ENCODE measurements around the gene FGF12. TPM values are rescaled to one million over a fixed set of nuclear protein-coding genes. Genes with fewer than 3 reads are reported as not detected.
A peak's percentile ranks its signal among the peaks of the same experiment; 100 is the strongest.

FGF12 gene
- total RNA-seq, 1 experiment from 2014 or later = 0.69 TPM

- DNase-seq (ENCODE audit: low read depth) = peak; percentile 63
Measured at GRCh38 chr3:192188218-192188835, 539.0 kb downstream of the FGF12 start.

DNA sequence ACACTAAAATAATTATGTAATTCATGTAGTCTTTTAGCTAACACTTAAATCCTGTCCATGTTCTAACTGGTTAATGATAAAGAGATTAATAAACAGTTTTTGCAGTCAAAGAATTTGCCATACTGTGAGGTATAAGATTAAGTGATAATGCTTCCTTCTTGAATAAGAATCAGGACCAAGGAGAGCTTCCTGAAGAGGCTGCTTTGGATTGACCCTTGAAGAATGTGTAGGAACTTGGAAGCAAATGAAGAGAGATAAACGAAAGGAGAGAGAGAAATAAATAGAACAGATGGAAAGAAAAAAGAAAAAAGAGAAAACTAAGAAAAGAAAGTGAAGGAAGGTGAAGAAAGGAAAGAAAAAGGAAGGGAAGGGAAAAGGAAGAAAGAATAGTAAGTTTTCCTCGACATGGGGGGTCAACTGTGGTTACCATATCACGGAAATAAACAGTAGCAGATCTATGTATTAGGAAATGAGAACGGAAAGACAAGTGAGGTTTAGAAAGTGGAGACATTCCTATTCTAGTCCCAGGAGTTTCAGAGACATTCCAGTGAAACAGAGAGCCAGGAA, 539.8 kb downstream of the FGF12 start:
- no peak for DNase-seq (ENCODE audit: low read depth)

DNA sequence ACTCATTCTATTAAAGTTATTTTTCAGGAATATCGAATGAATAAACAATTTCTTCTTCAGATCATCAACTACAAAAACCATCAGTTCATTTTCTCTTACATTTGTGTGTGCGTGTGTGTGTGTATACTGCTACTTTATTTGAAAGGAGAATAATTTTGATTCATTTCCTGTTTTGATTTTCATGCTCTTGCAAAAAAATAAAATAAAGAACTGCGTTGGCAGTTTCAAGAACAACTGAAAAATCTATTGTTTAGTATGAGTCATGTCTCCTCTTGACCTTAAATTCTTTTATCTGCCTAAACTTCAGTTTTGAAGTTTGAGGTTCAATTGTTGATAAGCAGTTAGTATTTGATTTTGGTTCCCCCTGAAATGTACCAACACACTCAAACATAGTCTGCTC, 540.8 kb downstream of the FGF12 start:
- no peak for DNase-seq (ENCODE audit: low read depth)

DNA sequence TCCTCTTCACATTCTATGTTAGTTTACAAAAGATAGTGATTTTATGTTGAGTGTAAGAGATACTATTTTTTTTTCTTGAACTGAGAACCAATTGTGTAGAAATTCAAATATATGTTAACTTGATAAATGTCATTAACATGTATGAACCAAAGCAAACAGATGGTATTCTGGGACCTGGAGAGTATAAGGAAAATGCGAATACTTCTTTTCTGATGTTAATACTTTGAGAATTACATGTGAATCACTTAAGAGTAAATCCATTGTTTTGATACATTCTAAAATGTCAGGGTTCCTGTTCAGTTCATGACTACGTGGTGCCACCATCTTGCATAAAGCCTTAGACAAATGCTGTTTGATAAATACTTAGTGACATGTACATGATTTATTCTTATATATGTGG, 541.3 kb downstream of the FGF12 start:
- DNase-seq (ENCODE audit: low read depth) = no peak

DNA sequence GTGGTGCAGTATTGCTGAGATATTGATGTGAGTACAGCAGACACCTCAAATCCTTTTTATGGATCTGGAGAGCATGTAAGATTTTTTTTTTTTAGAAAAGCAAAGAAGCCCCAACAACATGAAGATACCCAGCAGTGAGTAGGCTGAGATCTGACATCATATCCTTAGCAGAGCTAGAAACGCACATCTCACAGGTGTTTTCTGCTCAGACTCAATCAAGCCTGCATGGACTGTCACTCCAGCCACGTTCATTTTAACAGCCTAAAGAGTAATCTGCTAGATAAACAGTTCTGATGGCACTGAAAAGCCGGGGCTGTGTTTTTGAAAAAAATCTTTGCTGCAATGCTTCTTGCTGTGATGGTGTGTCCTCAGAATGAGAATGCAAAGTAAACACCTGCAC, 544.2 kb downstream of the FGF12 start:
- DNase-seq (ENCODE audit: low read depth) = no peak

GRCh38 chr3:192181151-192181550, 546.2 kb downstream of the FGF12 start:
- no peak for DNase-seq (ENCODE audit: low read depth)

GRCh38 chr3:192177383-192177782, 550.0 kb downstream of the FGF12 start:
- no peak for DNase-seq (ENCODE audit: low read depth)

GRCh38 chr3:192174283-192174682, 553.1 kb downstream of the FGF12 start:
- DNase-seq (ENCODE audit: low read depth) = peak; percentile 18

DNA sequence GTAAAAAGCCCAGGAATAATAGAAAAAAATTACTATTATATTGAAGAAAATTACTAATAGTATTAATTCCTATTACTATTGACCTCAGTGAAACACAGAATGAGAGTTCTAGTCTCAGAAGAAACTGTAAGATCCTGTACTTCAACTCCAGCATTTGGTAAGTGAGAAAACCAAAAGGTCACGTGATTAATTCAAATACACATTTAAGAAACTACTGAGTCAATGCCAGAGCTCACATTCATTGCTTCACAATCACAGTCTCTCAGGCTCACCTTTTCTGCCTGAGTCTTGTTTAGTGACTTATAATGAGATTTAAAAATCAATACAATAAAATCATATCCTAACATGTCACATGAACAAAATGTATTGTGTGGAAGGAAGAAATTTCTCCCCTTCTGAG, 556.1 kb downstream of the FGF12 start:
- no peak for DNase-seq (ENCODE audit: low read depth)

- no peak for DNase-seq (ENCODE audit: low read depth)
Measured at GRCh38 chr3:192170659-192171058, 556.7 kb downstream of the FGF12 start.

GRCh38 chr3:192170031-192170430, 557.3 kb downstream of the FGF12 start:
- peak; percentile 14 for DNase-seq (ENCODE audit: low read depth)

- peak; percentile 55 for DNase-seq (ENCODE audit: low read depth)
Measured at GRCh38 chr3:192169332-192169915, 557.9 kb downstream of the FGF12 start.

GRCh38 chr3:192168202-192168601, 559.1 kb downstream of the FGF12 start:
- DNase-seq (ENCODE audit: low read depth) = no peak

- no peak for DNase-seq (ENCODE audit: low read depth)
Measured at GRCh38 chr3:192165552-192165951, 561.8 kb downstream of the FGF12 start.

GRCh38 chr3:192161661-192162060, 565.7 kb downstream of the FGF12 start:
- no peak for DNase-seq (ENCODE audit: low read depth)

GRCh38 chr3:192156382-192156781, 571.0 kb downstream of the FGF12 start:
- DNase-seq (ENCODE audit: low read depth) = no peak

DNA sequence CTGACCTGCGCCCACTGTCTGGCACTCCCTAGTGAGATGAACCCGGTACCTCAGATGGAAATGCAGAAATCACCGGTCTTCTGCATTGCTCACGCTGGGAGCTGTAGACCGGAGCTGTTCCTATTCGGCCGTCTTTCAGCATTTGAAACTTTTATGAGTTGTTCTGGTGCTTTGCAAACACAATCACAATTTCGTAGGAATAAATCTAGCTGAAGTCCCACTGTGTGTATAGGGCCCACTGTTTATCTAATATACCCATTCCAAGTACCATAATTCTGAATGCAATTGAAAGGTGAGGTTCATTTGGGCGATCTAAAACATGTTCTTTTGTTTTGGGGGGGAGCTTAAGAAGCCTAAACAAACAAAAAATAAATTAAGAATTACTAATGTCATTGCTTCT, 572.1 kb downstream of the FGF12 start:
- no peak for DNase-seq (ENCODE audit: low read depth)

- peak; percentile 65 for DNase-seq (ENCODE audit: low read depth)
Measured at GRCh38 chr3:192133271-192133670, 594.1 kb downstream of the FGF12 start.

GRCh38 chr3:192130534-192131132, 596.7 kb downstream of the FGF12 start:
- peak; percentile 61 for DNase-seq (ENCODE audit: low read depth)

DNA sequence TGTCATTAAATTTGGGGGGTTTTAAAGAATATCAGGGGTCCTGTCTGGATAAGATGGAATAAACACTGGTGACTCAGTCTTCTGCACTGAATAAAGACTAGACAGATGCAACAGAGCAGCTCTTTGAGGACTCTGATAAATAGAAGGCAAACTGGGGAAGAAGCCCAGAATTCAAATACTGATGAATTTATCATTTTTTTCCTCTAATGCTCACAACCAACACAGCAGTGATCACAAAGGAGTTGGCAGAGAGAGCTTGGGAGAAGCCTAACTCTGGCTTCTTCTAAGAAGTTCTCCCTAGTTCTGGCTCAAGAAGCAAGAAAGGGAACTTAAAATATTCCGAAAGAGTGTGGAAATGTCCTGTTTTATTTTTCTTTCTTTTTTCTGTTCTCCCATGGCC, 597.8 kb downstream of the FGF12 start:
- DNase-seq (ENCODE audit: low read depth) = no peak

- peak; percentile 30 for DNase-seq (ENCODE audit: low read depth)
Measured at GRCh38 chr3:192128922-192129321, 598.4 kb downstream of the FGF12 start.

DNA sequence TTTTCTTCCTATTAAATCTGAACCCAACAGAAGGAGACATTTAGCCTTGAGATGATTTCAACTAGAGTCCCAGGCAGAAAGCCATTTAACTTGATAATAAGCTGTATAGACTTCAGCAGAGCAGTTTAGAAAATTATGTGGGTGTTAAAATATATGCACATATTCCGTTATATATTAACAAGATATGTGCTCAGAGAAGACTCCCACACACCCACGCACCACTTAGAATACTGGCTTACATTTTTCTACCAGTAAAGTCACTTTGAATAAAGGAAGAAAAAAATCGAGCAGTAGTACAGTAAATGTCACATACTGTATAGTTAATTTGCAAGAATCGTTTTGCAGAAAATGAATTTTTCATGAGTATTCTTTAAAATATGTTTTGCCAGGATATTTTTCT, 599.3 kb downstream of the FGF12 start:
- no peak for DNase-seq (ENCODE audit: low read depth)
